Measurements from ENCODE around the gene TACR3.

The TACR3 gene

DNA sequence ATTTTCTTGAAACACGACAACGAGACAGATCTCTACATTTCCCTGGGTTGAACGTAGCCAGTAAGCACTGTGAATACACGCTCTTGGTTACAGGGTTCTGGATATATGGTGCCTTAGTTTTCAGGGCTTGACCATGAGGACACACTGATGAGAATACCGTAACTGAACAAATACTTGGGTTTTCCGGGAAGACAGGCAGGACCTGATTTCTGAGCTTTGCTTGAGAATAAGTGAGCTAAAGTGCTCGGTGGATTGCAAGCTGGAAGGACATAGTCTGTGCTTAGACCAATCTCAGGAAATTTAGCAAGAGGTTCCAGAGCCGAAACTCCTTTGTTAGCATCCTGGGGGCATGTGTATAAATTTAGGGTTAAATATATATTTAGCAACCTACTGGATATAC is 876 bp upstream of the TACR3 start:
- no peak overlapping the region for H2AFZ ChIP-seq (ENCODE audit: low read depth, low read length)
- H3K4me3 ChIP-seq (ENCODE audit: low read depth in 1 of 2, low read length in 2 of 2) = no peak overlapping the region
- H3K9ac ChIP-seq (ENCODE audit: low read depth, low read length) = no peak overlapping the region
- ATAC-seq (ENCODE audit: insufficient read depth, low read depth) = no peak
- no peak overlapping the region for H3K27ac ChIP-seq (ENCODE audit: low read length)
- no peak for DNase-seq
- no peaks in the 10 kb centered on the region for H3K4me1 ChIP-seq (ENCODE audit: insufficient read depth, low read length)
- no peaks in the 10 kb centered on the region for H3K9me3 ChIP-seq (ENCODE audit: insufficient read depth, low read length, severe bottlenecking)
- no peaks in the 10 kb centered on the region for H3K79me2 ChIP-seq (ENCODE audit: insufficient read depth, low read length)
- no peaks in the 10 kb centered on the region for H3K27me3 ChIP-seq (ENCODE audit: insufficient read depth, low read length, poor library complexity)
- H3K36me3 ChIP-seq (ENCODE audit: insufficient read depth, low read length) = no peaks in the 10 kb centered on the region
- no peak for TF ChIP-seq EZH2 (IDR thresholded peaks at IDR 0.05; ENCODE audit: borderline replicate concordance, low read depth, low read length, severe bottlenecking)
- TF ChIP-seq, protein P1, sequence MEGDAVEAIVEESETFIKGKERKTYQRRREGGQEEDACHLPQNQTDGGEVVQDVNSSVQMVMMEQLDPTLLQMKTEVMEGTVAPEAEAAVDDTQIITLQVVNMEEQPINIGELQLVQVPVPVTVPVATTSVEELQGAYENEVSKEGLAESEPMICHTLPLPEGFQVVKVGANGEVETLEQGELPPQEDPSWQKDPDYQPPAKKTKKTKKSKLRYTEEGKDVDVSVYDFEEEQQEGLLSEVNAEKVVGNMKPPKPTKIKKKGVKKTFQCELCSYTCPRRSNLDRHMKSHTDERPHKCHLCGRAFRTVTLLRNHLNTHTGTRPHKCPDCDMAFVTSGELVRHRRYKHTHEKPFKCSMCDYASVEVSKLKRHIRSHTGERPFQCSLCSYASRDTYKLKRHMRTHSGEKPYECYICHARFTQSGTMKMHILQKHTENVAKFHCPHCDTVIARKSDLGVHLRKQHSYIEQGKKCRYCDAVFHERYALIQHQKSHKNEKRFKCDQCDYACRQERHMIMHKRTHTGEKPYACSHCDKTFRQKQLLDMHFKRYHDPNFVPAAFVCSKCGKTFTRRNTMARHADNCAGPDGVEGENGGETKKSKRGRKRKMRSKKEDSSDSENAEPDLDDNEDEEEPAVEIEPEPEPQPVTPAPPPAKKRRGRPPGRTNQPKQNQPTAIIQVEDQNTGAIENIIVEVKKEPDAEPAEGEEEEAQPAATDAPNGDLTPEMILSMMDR (IDR thresholded peaks at IDR 0.05; ENCODE audit: borderline replicate concordance, extremely low read depth, low read length, poor library complexity, severe bottlenecking) = no peak
- no peak overlapping the region for H3K4me2 ChIP-seq (ENCODE audit: insufficient read depth, low read length)
- no peaks in the 10 kb centered on the region for H4K20me1 ChIP-seq (ENCODE audit: insufficient read depth, low read length)

- Histone ChIP-seq H4K20me1 (ENCODE audit: insufficient read depth, low read length) (no peaks in the 10 kb centered on the region), H3K4me3 (ENCODE audit: low read depth in 1 of 2, low read length in 2 of 2) (no peak overlapping the region), H3K9ac (ENCODE audit: low read depth, low read length) (no peak overlapping the region), H3K36me3 (ENCODE audit: insufficient read depth, low read length) (no peaks in the 10 kb centered on the region), H3K4me1 (ENCODE audit: insufficient read depth, low read length) (no peaks in the 10 kb centered on the region), H3K9me3 (ENCODE audit: insufficient read depth, low read length, severe bottlenecking) (no peaks in the 10 kb centered on the region), H3K27ac (ENCODE audit: low read length) (no peak overlapping the region), H3K27me3 (ENCODE audit: insufficient read depth, low read length, poor library complexity) (no peaks in the 10 kb centered on the region), H2AFZ (ENCODE audit: low read depth, low read length) (no peak overlapping the region), H3K79me2 (ENCODE audit: insufficient read depth, low read length) (no peaks in the 10 kb centered on the region), H3K4me2 (ENCODE audit: insufficient read depth, low read length) (no peak overlapping the region)
- ATAC-seq (ENCODE audit: insufficient read depth, low read depth) (no peak), DNase-seq (no peak)
- TF ChIP-seq, protein P1 (IDR thresholded peaks at IDR 0.05; ENCODE audit: borderline replicate concordance, extremely low read depth, low read length, poor library complexity, severe bottlenecking) = no peak
- TF ChIP-seq EZH2 (IDR thresholded peaks at IDR 0.05; ENCODE audit: borderline replicate concordance, low read depth, low read length, severe bottlenecking) = no peak
Observed at GRCh38 chr4:103719105-103719829, 518 bp downstream of the TACR3 start.

DNA sequence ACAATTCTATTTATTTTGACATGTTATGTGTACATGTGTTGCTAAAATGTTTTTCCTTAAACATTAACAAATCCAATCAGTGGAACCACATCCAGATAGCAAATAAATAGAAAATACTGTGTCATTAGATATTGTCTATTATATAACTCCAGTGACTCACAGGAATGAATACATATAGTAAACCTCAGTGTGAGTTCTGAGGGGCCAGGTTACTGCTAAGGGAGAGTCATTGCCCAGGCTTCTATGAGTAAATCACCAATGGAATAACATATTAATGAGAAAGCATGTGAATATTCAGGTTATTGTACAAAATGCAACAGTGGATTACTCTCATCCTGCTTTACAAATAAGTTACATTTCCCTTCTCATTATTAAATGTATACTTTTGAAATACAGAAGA is 27.2 kb downstream of the TACR3 start:
- H3K27me3 ChIP-seq (ENCODE audit: insufficient read depth, low read length, poor library complexity) = no peaks in the 10 kb centered on the region
- H3K4me3 ChIP-seq (ENCODE audit: low read depth in 1 of 2, low read length in 2 of 2) = no peak overlapping the region
- H3K36me3 ChIP-seq (ENCODE audit: insufficient read depth, low read length) = no peaks in the 10 kb centered on the region
- TF ChIP-seq EZH2 (IDR thresholded peaks at IDR 0.05; ENCODE audit: borderline replicate concordance, low read depth, low read length, severe bottlenecking) = no peak
- TF ChIP-seq, protein P1 (IDR thresholded peaks at IDR 0.05; ENCODE audit: borderline replicate concordance, extremely low read depth, low read length, poor library complexity, severe bottlenecking) = no peak
- H3K9ac ChIP-seq (ENCODE audit: low read depth, low read length) = no peak overlapping the region
- H3K79me2 ChIP-seq (ENCODE audit: insufficient read depth, low read length) = no peaks in the 10 kb centered on the region
- no peak overlapping the region for H3K27ac ChIP-seq (ENCODE audit: low read length)
- H3K4me2 ChIP-seq (ENCODE audit: insufficient read depth, low read length) = no peak overlapping the region
- no peaks in the 10 kb centered on the region for H3K9me3 ChIP-seq (ENCODE audit: insufficient read depth, low read length, severe bottlenecking)
- no peaks in the 10 kb centered on the region for H4K20me1 ChIP-seq (ENCODE audit: insufficient read depth, low read length)
- ATAC-seq (ENCODE audit: insufficient read depth, low read depth) = no peak
- no peak for DNase-seq
- no peak overlapping the region for H2AFZ ChIP-seq (ENCODE audit: low read depth, low read length)
- no peaks in the 10 kb centered on the region for H3K4me1 ChIP-seq (ENCODE audit: insufficient read depth, low read length)

Data from DND-41 (cell line).